HG03095 (cell line): Measurements from ENCODE around the gene AK4.
"Not testable (repeated sequence)": the region's sequence is repeated elsewhere in the genome, so short reads cannot be mapped to it uniquely, and the experiment has no call there.

Experiments used
- ATAC-seq: cut with Tn5 transposase; IDR thresholded peaks from one replicate; pipeline ENCODE4 v1.9.1; 2021; ENCODE audit warnings: moderate library complexity; ENCODE audit not compliant: unreplicated experiment

Gene AK4

GRCh38 chr1:65148178-65148547, at the start of gene AK4:
TSS of gene AK4 (plus strand) at chr1:65148203. CDS start at chr1:65148408, 205 bp downstream.
- ATAC-seq, result peak; percentile 7

DNA sequence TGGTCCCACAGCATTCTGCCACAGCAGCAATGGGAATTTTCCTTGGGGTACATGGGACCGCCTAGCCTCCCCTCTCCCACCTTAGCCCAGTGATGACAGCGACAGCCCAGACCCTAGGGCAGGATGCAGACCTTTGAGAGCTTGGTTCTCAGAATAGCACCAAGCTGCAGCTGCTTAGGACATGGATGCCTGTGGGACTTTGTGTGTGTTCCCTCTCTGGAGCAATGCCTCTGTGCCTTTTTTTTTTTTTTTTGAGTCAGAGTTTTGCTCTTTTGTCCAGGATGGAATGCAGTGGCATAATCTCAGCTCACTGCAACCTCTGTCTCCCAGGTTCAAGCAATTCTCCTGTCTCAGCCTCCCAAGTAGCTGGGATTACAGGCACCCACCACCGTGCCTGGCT, 44.2 kb upstream of the AK4 start:
- no peak for ATAC-seq

- no peak for ATAC-seq
These were observed 43.0 kb upstream of the AK4 start for GRCh38 chr1:65104854-65105534.

DNA sequence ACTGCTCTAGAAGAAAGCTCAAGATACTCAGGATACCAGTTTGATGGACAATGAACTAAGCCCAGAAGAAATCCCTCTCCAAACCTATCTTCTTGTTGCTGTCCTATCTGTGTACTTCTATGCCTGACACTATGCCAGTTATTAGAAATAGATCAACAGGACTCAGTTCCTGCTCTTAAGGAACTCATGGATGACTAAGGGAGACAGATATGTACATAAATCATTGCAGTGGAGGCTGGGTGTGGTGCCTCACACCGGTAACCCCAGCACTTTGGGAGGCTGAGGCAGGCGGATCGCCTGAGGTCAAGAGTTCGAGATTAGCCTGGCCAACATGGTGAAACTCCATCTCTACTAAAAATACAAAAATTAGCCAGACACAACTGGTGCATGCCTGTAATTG, 42.4 kb upstream of the AK4 start:
- ATAC-seq, result no peak

DNA sequence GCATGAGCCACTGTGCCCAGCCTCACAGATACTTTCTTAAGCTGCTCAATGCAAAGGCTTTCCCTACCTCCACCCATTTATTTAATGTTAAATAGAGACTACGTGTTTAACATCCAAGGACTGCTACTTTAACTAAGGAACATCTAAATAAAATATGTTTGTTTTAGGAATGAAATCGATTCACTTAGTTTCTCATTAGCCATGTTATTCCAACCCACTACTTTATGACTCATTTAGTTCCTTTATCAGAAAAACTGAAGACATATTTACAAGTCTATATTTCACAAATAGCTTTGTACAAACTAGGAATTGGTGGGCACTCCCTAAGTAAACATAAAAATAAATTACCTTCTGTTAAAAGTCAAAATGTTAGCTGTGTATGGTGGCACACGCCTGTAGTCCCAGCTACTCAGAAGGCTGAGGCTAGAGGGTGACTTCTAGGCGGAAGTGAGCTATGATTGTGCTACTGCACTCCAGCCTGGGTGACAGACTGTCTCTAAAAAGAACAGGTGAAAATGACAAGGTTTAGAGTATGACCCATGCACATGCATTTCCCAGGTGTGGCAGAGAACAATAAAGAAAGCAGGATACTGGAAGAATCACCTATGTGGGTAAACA, 39.9 kb upstream of the AK4 start:
- ATAC-seq, result no peak

GRCh38 chr1:65109487-65109886, 38.5 kb upstream of the AK4 start:
- no peak for ATAC-seq

DNA sequence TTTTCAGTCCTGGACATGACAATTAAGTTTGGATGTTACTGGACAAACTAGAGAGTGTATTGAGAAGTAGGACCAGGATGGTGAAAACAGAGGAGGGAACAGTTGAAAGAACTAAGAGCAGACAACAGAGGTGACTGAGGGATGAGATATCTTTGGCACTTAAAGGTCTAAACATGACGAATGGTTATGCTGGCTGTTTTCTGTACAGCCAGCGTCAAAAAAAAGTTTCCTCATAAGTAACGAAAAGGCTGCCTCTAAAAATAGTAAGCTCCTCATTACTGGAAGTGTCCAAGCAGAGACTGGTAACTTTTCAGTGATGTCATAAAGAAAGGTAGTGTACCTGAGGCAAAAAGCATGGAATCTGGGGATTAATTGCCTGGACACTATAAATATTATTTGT, 35.2 kb upstream of the AK4 start:
- ATAC-seq, result no peak

DNA sequence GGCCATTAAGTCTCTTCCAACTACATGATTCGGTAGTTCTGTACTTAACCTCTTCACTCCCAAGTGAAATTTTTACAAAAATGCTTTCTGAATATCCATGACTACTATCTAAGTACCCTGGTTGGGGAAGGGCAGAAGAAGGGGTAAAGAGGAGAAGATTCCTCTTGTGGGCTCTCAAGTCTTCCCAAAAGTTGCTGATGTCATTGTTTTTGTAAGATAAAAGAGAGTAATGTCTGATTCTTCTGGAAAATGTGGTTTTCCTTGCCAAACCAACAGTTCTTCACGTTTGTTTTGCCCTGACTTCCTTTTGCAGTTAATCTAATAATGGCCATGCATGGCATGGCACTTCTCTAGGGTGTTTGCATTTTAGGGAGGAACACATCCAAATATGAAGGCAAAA, 34.7 kb upstream of the AK4 start:
- no peak for ATAC-seq

- no peak for ATAC-seq
These were observed 33.7 kb upstream of the AK4 start for GRCh38 chr1:65114322-65114721.

DNA sequence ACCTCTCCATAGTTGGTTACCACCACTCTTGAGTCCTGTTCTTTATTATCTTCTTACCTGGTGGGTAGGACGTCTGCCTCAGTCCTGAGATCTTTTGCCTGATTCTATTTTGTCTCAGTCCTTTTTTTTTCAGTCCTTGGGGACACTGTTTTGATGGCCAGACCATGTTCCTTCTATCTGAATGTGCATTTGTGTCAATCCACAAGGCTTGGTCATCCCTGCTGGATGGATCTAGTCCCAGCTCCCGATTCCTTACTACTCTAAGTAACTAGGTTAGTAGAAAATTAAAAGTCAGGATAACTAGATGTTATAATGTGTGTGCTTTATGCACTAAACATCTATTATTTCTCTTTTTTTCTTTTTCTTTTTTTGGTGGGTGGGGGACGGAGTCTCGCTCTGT, 28.1 kb upstream of the AK4 start:
- ATAC-seq, result no peak

DNA sequence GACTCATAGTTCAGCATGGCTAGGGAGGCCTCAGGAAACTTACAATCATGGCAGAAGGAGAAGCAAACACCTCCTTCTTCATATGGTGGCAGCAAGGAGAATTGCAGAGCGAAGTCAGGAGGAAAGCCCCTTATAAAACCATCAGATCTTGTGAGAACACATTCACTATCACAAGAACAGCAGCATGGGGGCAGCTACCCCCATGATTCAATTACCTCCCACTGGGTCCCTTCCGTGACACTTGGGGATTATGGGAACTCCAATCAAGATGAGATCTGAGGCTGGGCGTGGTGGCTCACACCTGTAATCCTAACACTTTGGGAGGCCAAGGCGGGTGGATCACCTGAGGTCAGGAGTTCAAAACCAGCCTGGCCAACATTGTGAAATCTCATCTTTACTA, 18.9 kb upstream of the AK4 start:
- ATAC-seq, result not testable (repeated sequence)

DNA sequence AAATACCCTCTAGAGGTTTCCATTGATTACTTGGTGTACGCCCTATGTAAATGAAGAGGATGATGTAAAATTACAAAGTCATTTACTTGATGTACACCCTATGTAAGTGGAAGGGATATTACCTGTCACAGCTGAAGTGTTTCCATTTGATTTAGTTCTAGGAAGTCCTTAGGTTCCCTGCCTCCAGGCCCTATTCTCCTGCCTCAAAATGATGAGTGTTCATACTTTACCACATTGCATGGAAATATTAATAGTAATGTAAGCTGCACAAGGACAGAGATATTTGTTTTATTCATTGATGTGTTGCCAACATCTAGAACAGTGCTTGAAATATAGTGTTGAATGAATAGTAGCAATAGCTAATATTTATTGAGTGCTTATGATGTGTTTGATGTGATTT, 9.5 kb upstream of the AK4 start:
- ATAC-seq, result no peak

DNA sequence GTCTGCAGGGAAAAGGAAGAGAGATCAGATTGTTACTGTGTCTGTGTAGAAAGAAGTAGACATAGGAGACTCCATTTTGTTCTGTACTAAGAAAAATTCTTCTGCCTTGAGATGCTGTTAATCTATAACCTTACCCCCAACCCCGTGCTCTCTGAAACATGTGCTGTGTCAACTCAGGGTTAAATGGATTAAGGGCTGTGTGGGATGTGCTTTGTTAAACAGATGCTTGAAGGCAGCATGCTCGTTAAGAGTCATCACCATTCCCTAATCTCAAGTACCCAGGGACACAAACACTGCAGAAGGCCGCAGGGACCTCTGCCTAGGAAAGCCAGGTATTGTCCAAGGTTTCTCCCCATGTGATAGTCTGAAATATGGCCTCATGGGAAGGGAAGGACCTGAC, 8.2 kb upstream of the AK4 start:
- not testable (repeated sequence) for ATAC-seq

GRCh38 chr1:65141394-65141793, 6.6 kb upstream of the AK4 start:
- no peak for ATAC-seq

- ATAC-seq, result no peak
These were observed 6.1 kb upstream of the AK4 start for GRCh38 chr1:65141918-65142317.

GRCh38 chr1:65143112-65143658, 4.8 kb upstream of the AK4 start:
- ATAC-seq, result not testable (repeated sequence)

DNA sequence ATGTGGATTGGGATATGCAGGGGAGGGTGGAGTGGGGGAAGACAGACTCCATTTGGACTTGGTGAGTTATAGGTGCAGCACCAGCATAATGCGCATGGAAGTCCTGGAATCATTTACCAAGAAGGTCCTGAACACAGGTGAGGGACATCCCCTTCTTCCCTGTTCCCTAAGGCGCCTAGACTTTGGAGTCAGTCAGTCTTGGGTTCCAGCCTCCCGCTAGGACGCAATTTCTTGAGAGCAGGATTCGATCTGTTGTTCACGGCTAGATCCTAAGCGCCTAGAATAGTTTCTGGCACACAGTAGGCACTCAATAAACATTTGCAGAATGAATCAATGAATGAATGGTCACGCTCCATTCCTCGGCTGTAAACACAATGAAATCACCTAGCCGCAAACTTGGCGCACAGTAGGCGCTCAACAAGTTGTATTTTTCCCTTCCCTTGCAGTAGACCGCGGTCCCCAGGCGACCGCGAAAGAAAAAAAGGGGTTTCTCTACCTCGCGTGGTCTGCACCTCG, 1.0 kb upstream of the AK4 start:
- ATAC-seq, result no peak

DNA sequence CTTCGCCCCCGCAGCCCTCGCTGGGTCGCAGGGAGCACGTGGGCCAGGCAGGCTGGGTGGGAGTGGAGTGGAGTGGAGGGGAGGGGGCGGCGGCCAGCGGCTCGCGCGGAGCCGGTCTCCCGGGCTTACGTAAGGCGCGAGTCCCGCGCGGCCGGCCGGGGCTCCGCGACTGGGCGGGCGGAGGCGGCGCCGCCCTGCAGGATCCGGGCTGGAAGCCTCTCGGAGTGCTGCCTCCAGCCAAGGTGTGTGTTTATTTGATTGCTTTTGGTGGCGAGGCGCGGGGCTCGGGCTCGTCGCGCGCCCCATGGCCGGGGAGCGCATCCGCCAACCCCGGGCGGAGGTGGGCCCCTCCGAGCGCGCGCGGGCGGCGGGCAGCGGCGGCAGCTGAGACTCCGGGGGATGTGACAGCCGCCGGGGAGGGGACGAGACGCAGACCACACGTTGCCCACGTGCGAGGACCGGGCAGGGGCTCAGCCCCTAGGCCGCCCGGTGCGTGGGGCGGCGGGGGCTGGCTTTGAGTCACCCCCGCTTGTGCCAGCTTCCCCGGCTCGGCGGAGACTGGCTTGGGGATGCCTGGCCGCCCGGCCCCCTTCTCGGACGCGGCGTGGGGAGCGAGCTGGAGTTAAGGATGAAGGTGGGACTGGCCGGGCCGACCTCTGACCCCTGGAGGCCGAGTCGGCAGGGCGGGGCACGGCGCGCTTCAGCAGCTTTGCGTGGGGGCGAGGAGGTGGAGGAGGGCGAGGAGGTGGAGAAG, 402 bp upstream of the AK4 start:
- peak; percentile 58 for ATAC-seq

DNA sequence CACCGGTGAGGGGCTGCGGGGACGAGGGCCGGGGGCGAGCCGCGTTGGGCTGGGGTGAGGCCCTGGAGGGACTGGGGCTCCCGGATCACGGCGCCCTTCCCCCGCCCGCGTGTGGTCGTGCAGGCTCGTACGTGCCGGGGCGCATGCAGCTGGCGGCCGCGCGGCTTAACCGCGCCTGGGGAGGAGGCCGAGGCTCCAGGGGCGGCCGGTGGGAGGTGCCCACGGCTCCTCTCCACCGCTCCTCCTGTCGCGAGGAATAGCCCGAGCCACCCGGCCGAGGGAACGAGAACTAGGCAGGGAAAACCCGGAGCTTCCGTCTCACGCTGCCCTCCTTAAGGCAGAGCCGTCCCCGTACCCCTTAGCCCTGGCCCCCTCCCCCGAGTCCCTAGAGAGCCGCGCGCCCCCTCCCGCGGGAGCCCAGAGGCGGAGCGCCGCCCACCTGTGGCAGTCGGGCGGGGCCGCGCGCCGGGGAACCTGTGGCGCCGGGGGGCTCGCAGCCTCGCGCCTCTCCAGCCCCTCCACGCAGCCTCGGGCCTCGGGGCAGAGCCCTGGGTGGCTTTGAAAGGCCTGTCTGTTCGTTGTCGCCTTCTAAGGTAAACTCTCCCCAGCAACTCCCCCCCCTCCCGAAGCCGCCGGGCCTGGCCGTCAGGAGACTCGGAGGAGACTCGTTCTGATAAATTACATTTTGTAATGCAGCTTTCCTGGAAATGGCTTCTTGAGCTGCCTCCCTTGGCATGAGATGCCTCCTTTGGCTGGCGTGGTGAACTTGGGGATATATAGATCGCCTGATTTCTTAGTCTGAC, 746 bp downstream of the AK4 start:
- ATAC-seq, result peak; percentile 58

- ATAC-seq, result no peak
These were observed 1.5 kb downstream of the AK4 start for GRCh38 chr1:65149351-65150107.
